IMR-90 (cell line): Measurements from ENCODE around the gene SRPRB. TPM values are rescaled to one million over a fixed set of nuclear protein-coding genes. Genes with fewer than 3 reads are reported as not detected.

Experiments used
- ATAC-seq: fragments of 200-7000 bp; cut with Tn5 transposase; 2 replicates; pipeline ENCODE4 v1.9.1; 2020; ENCODE audit warnings: low read depth, mild to moderate bottlenecking, moderate library complexity
- BruUV-seq: library from RNA; stranded (reverse); fragments of 400-500 nt; replicated peaks from 2 replicates; lab custom pipeline; 2021; lab: Mats Ljungman, UMichigan
- CTCF ChIA-PET: fragments of 300-600 bp; formaldehyde crosslinking; extraction: SDS; loops from one replicate; lab custom pipeline; 2021; ENCODE audit warnings: antibody characterized with exemption; lab: Yijun Ruan, JAX
- POLR2A ChIA-PET: fragments of 300-600 bp; sonication (Branson Sonifier 250); formaldehyde crosslinking; loops from one replicate; lab custom pipeline; 2022; ENCODE audit warnings: antibody characterized with exemption; ENCODE audit not compliant: unreplicated experiment; lab: Charles Lee
- DNase-seq: peaks from one replicate; pipeline ENCODE4 v3.0.0; 2013
- H2AFZ ChIP-seq: replicated peaks from 2 replicates; pipeline ENCODE3; 2013; ENCODE audit warnings: low read length, mild to moderate bottlenecking; ENCODE audit not compliant: poor library complexity
- H2AK5ac ChIP-seq: 2 replicates; pipeline ENCODE4 v1.6.1; 2013; ENCODE audit warnings: low read depth, low read length, inconsistent platforms
- H2AK9ac ChIP-seq: replicated peaks from 2 replicates; pipeline ENCODE3; 2013; ENCODE audit warnings: mild to moderate bottlenecking, low read depth, low read length, moderate library complexity; ENCODE audit not compliant: poor library complexity
- H2BK120ac ChIP-seq: 2 replicates; pipeline ENCODE4 v1.6.1; 2013; ENCODE audit warnings: low read depth, low read length, inconsistent platforms
- H2BK15ac ChIP-seq: 3 replicates; pipeline ENCODE4 v1.6.1; 2013; ENCODE audit warnings: low read depth, low read length, inconsistent platforms
- H2BK20ac ChIP-seq: 2 replicates; pipeline ENCODE4 v1.6.1; 2013; ENCODE audit warnings: low read depth, mild to moderate bottlenecking, inconsistent platforms, low read length, moderate library complexity
- H2BK5ac ChIP-seq: 2 replicates; pipeline ENCODE4 v1.6.1; 2013; ENCODE audit warnings: mild to moderate bottlenecking, low read depth, low read length, inconsistent platforms; ENCODE audit not compliant: poor library complexity, severe bottlenecking
- H3K14ac ChIP-seq: replicated peaks from 2 replicates; pipeline ENCODE4 v1.6.1; 2013; ENCODE audit warnings: low read depth, low read length, inconsistent platforms
- H3K18ac ChIP-seq: 2 replicates; pipeline ENCODE4 v1.6.1; 2013; ENCODE audit warnings: low read depth, low read length, control low read depth
- H3K23ac ChIP-seq: 2 replicates; pipeline ENCODE4 v1.6.1; 2013; ENCODE audit warnings: low read depth, low read length, inconsistent platforms
- H3K27ac ChIP-seq: 2 replicates; pipeline ENCODE4 v1.5.1; 2013; ENCODE audit warnings: mild to moderate bottlenecking, control low read depth, low read length; ENCODE audit not compliant: insufficient read depth
- H3K27me3 ChIP-seq: 2 replicates; pipeline ENCODE4 v1.6.1; 2013; ENCODE audit warnings: low read length; ENCODE audit not compliant: control insufficient read depth, insufficient read depth
- H3K36me3 ChIP-seq: 2 replicates; pipeline ENCODE4 v1.6.1; 2013; ENCODE audit warnings: low read length, mixed read lengths; ENCODE audit not compliant: control insufficient read depth, insufficient read depth
- H3K4ac ChIP-seq: 2 replicates; pipeline ENCODE4 v1.6.1; 2013; ENCODE audit warnings: low read depth, low read length, inconsistent platforms
- H3K4me1 ChIP-seq: 2 replicates; pipeline ENCODE4 v1.6.1; 2013; ENCODE audit warnings: low read length, mixed read lengths; ENCODE audit not compliant: control insufficient read depth, insufficient read depth
- H3K4me2 ChIP-seq: 2 replicates; pipeline ENCODE4 v1.6.1; 2013; ENCODE audit warnings: low read depth, mild to moderate bottlenecking, control low read depth, low read length, moderate library complexity
- H3K4me3 ChIP-seq: 2 replicates; pipeline ENCODE4 v1.5.1; 2013; ENCODE audit warnings: low read depth, mild to moderate bottlenecking, control low read depth, low read length, moderate library complexity; ENCODE audit not compliant: insufficient read depth
- H3K56ac ChIP-seq: 2 replicates; pipeline ENCODE4 v1.6.1; 2013; ENCODE audit warnings: low read length, inconsistent platforms; ENCODE audit not compliant: insufficient read depth; ENCODE audit errors: extremely low read depth
- H3K79me1 ChIP-seq, 2 experiments: 2 replicates each; pipeline ENCODE4 v1.6.1; 2013; ENCODE audit warnings: low read length in 2 of 2, inconsistent platforms in 1 of 2, low read depth in 1 of 2
- H3K9ac ChIP-seq: 2 replicates; pipeline ENCODE4 v1.6.1; 2013; ENCODE audit warnings: low read depth, low read length, control low read depth
- H3K9me1 ChIP-seq: 2 replicates; pipeline ENCODE4 v1.6.1; 2013; ENCODE audit warnings: low read length, inconsistent platforms; ENCODE audit not compliant: insufficient read depth
- H3K9me3 ChIP-seq: 2 replicates; pipeline ENCODE4 v1.6.1; 2013; ENCODE audit warnings: low read length; ENCODE audit not compliant: control insufficient read depth, insufficient read depth
- H4K20me1 ChIP-seq: 2 replicates; pipeline ENCODE4 v1.6.1; 2013; ENCODE audit warnings: low read length, inconsistent platforms; ENCODE audit not compliant: insufficient read depth
- H4K5ac ChIP-seq: 2 replicates; pipeline ENCODE4 v1.6.1; 2013; ENCODE audit warnings: mild to moderate bottlenecking, low read depth, low read length, control low read depth
- H4K8ac ChIP-seq, 2 experiments: 2 replicates each; pipeline ENCODE4 v1.6.1; 2013; ENCODE audit warnings: low read depth in 2 of 2, low read length in 2 of 2, control low read depth in 1 of 2, inconsistent platforms in 1 of 2
- H4K91ac ChIP-seq: 2 replicates; pipeline ENCODE4 v1.6.1; 2013; ENCODE audit warnings: low read depth, low read length, inconsistent platforms; ENCODE audit not compliant: insufficient read depth
- BHLHE40 ChIP-seq: fragments of 150-350 bp; IDR thresholded peaks from 2 replicates; pipeline ENCODE4 v1.6.1; 2016; ENCODE audit warnings: mild to moderate bottlenecking, low read depth, low read length
- CEBPB ChIP-seq: IDR thresholded peaks from 2 replicates; pipeline ENCODE4 v1.6.1; 2012; ENCODE audit warnings: low read depth, low read length, improper control_type of control experiment
- CHD1 ChIP-seq: IDR thresholded peaks from 2 replicates; pipeline ENCODE4 v1.6.1; 2012; ENCODE audit warnings: low read depth, low read length, improper control_type of control experiment
- CTCF ChIP-seq: conservative IDR thresholded peaks from 2 replicates; pipeline ENCODE4 v1.5.1; 2012; ENCODE audit warnings: mild to moderate bottlenecking, low read depth, low read length, improper control_type of control experiment
- ELK1 ChIP-seq: fragments of 150-350 bp; IDR thresholded peaks from 2 replicates; pipeline ENCODE4 v1.6.1; 2016; ENCODE audit warnings: low read depth, mild to moderate bottlenecking, low read length, moderate library complexity, borderline replicate concordance
- FOS ChIP-seq: fragments of 150-350 bp; IDR thresholded peaks from 2 replicates; pipeline ENCODE4 v1.6.1; 2016; ENCODE audit warnings: low read depth, low read length
- MAFK ChIP-seq: IDR thresholded peaks from 2 replicates; pipeline ENCODE4 v1.6.1; 2012; ENCODE audit warnings: low read depth, low read length, improper control_type of control experiment
- MAZ ChIP-seq: IDR thresholded peaks from 2 replicates; pipeline ENCODE4 v1.6.1; 2012; ENCODE audit warnings: low read depth, mild to moderate bottlenecking, low read length, improper control_type of control experiment, moderate library complexity, borderline replicate concordance
- MXI1 ChIP-seq: IDR thresholded peaks from 2 replicates; pipeline ENCODE4 v1.6.1; 2012; ENCODE audit warnings: low read depth, mild to moderate bottlenecking, low read length, moderate library complexity, borderline replicate concordance
- POLR2A ChIP-seq: IDR thresholded peaks from 2 replicates; pipeline ENCODE4 v1.6.1; 2012; ENCODE audit warnings: mild to moderate bottlenecking, low read depth, low read length
- RAD21 ChIP-seq: IDR thresholded peaks from 2 replicates; pipeline ENCODE4 v1.6.1; 2012; ENCODE audit warnings: low read length, improper control_type of control experiment
- RCOR1 ChIP-seq: IDR thresholded peaks from 2 replicates; pipeline ENCODE4 v1.6.1; 2012; ENCODE audit warnings: mild to moderate bottlenecking, low read length, improper control_type of control experiment; ENCODE audit not compliant: insufficient replicate concordance
- RFX5 ChIP-seq: IDR thresholded peaks from 2 replicates; pipeline ENCODE4 v1.8.0; 2012; ENCODE audit warnings: low read depth, mild to moderate bottlenecking, low read length, moderate library complexity
- SMC3 ChIP-seq: fragments of 150-350 bp; IDR thresholded peaks from 2 replicates; pipeline ENCODE4 v1.6.1; 2016; ENCODE audit warnings: low read depth, mild to moderate bottlenecking, antibody characterized with exemption, low read length, moderate library complexity
- USF2 ChIP-seq: fragments of 150-350 bp; IDR thresholded peaks from 2 replicates; pipeline ENCODE4 v1.6.1; 2017; ENCODE audit warnings: mild to moderate bottlenecking, antibody characterized with exemption, low read length, low read depth
- WGBS, 2 experiments: methylation state at CpG; one replicate each; pipeline versions ENCODE4 v1.1.5 to v1.1.7; 2013; ENCODE audit warnings: missing lambda C conversion rate in 2 of 2; ENCODE audit not compliant: insufficient read length in 1 of 2; ENCODE audit errors: extremely low coverage in 2 of 2; 5-methylcytosine and 5-hydroxymethylcytosine counted together
- dilution Hi-C: fragments of 300-500 bp; cut with HindIII; formaldehyde crosslinking; loops from one replicate; pipeline ENCODE4 v1.14.3; 2018; ENCODE audit warnings: low sequenced_read_pairs; ENCODE audit not compliant: unreplicated experiment
- in situ Hi-C: fragments of 300-500 bp; cut with MboI; formaldehyde crosslinking; loops from 3 replicates; pipeline ENCODE4 v1.14.3; 2019; ENCODE audit warnings: low sequenced_read_pairs, inconsistent platforms, mixed read lengths
- intact Hi-C: fragments of 100-400 bp; cut with micrococcal nuclease; formaldehyde crosslinking; loops from 2 replicates; pipeline ENCODE4 v1.10.0; 2022
- polyA plus RNA-seq, 3 experiments: library from polyadenylated mRNA; depleted of rRNA; stranded (reverse); fragments of >200 nt; gene quantifications; 2 replicates each; pipeline ENCODE4 v1.2.3, GENCODE V29; 2012; ENCODE audit warnings: low replicate concordance in 1 of 3
- total RNA-seq: library from RNA; depleted of rRNA; stranded (reverse); fragments of >200 nt; gene quantifications from 2 replicates; pipeline ENCODE4 v1.2.3, GENCODE V29; 2012

SRPRB gene
- total and polyA plus RNA-seq, 2 of the 4 experiments (the other 2 are of a cell fraction) = 28.8 to 131 TPM

GRCh38 chr3:133761605-133762484 lies 43.8 kb upstream of the SRPRB start:
- POLR2A ChIA-PET = no interaction called here
- TF ChIP-seq RAD21 (no peak), ELK1 (no peak), CTCF (no peak), MXI1 (no peak), CHD1 (no peak), BHLHE40 (no peak), MAFK (no peak), RCOR1 (no peak), MAZ (no peak), FOS (no peak), CEBPB (no peak), USF2 (no peak), RFX5 (no peak), SMC3 (no peak), POLR2A (no peak)

More at GRCh38 chr3:133761605-133762484, 43.8 kb upstream of the SRPRB start:
- no peak overlapping the region for H4K5ac ChIP-seq
- no peaks in the 10 kb centered on the region for H3K36me3 ChIP-seq
- no peak overlapping the region for H3K4me2 ChIP-seq
- no peak for DNase-seq
- intact Hi-C loops (no loop called here), in situ Hi-C loops (no loop called here), dilution Hi-C loops (no loop called here)
- H2AFZ ChIP-seq = no peak overlapping the region
- no peak overlapping the region for H2AK5ac ChIP-seq
- H3K14ac ChIP-seq = no peak overlapping the region
- CTCF ChIA-PET = no interaction called here
- H3K9me3 ChIP-seq = no peaks in the 10 kb centered on the region
- H3K18ac ChIP-seq = no peak overlapping the region
- H3K27ac ChIP-seq = no peak overlapping the region
- no peak overlapping the region for H3K23ac ChIP-seq
- no peak overlapping the region for H2BK20ac ChIP-seq
- ATAC-seq = no peak
- H3K4me3 ChIP-seq = no peak overlapping the region
- H4K91ac ChIP-seq = no peak overlapping the region
- no peak overlapping the region for H3K9ac ChIP-seq
- H3K4me1 ChIP-seq = no peaks in the 10 kb centered on the region
- no peaks in the 10 kb centered on the region for H3K9me1 ChIP-seq
- 14% methylated on average over 1 of the region's 6 CpGs; no CpG with 5 or more reads in 1 of the 2 experiments for WGBS, 2 experiments
- peaks cover 18% of the 10 kb centered on the region for H3K27me3 ChIP-seq
- H4K8ac ChIP-seq = no peak overlapping the region
- no peak overlapping the region for H2BK15ac ChIP-seq
- no peaks in the 10 kb centered on the region for H3K79me1 ChIP-seq
- H2AK9ac ChIP-seq = no peak overlapping the region
- no peaks in the 10 kb centered on the region; the same call in 1 of the 2 replicates for H4K20me1 ChIP-seq
- no peak overlapping the region for H3K56ac ChIP-seq
- no peak overlapping the region for H2BK5ac ChIP-seq
- no TSS peak for BruUV-seq
- H3K4ac ChIP-seq = no peak overlapping the region
- no peak overlapping the region for H2BK120ac ChIP-seq
